Measurements from ENCODE around the gene AAK1.

DNA sequence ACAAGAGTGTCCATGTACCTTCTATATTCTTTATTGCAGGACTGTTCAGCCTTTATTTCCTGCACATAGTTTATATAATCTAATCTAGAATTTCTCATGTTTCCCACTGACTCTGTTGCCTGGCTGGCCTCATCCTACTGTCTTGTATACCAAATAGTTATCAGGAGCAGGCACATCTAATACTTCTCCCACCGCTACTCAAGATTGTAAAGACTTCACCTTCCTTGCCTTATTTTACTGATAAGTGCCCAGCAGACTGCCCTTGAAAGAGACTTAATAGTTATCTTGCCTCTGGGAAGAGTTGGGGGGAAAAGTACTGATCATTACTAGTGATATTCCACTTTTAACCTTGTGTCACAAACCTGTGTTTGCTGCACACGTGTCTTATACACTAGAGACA lies 26.1 kb upstream of the AAK1 start:
- TF ChIP-seq, protein P1, sequence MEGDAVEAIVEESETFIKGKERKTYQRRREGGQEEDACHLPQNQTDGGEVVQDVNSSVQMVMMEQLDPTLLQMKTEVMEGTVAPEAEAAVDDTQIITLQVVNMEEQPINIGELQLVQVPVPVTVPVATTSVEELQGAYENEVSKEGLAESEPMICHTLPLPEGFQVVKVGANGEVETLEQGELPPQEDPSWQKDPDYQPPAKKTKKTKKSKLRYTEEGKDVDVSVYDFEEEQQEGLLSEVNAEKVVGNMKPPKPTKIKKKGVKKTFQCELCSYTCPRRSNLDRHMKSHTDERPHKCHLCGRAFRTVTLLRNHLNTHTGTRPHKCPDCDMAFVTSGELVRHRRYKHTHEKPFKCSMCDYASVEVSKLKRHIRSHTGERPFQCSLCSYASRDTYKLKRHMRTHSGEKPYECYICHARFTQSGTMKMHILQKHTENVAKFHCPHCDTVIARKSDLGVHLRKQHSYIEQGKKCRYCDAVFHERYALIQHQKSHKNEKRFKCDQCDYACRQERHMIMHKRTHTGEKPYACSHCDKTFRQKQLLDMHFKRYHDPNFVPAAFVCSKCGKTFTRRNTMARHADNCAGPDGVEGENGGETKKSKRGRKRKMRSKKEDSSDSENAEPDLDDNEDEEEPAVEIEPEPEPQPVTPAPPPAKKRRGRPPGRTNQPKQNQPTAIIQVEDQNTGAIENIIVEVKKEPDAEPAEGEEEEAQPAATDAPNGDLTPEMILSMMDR (conservative IDR thresholded peaks at IDR 0.05 in 1 of 2, IDR thresholded peaks at IDR 0.05 in 1 of 2; ENCODE audit: extremely low read depth in 1 of 2, insufficient read depth in 1 of 2, low read depth in 1 of 2, low read length in 2 of 2) = no peak
- TF ChIP-seq EZH2 (IDR thresholded peaks at IDR 0.05; ENCODE audit: borderline replicate concordance, low read length) = no peak
